ENCODE data around the gene EPB41L4B. TPM values are rescaled to one million over a fixed set of nuclear protein-coding genes. Genes with fewer than 3 reads are reported as not detected.

EPB41L4B gene
- total and polyA plus RNA-seq, 12 donors = 0.20 to 15.2 (median 4.4) TPM

DNA sequence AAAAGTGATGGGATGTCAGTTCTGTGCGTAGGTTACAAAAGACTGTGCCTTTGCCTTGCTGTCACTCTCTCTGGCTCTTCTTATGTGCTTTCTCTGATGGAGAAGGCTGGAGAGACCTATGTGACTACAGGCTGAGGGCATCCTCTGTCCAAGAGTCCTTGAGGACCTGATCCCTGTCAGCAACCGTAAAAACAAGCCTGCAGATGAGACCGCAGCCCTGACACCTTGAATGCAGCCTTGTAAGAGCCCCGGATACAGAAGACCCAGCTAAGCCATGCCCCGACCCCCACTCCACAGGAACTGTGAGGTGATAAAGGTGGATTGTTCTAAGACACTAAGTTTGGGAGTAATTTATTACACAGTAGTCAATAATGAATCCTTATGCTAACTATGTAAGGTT is 121.2 kb downstream of the EPB41L4B start:
- Histone ChIP-seq H3K4me3 (no peak overlapping the region), H3K27ac (no peak overlapping the region), H3K9me3 (no peaks in the 10 kb centered on the region), H3K4me1 (no peaks in the 10 kb centered on the region), H3K27me3 (peaks cover 0 to 3% (median 0%) of the 10 kb centered on the region in 7 donors), H3K36me3 (no peaks in the 10 kb centered on the region)
- ATAC-seq (no peak), DNase-seq (no peak)
- intact Hi-C loops (cut with DNase I) = no loop called here
- TF ChIP-seq, protein P1, sequence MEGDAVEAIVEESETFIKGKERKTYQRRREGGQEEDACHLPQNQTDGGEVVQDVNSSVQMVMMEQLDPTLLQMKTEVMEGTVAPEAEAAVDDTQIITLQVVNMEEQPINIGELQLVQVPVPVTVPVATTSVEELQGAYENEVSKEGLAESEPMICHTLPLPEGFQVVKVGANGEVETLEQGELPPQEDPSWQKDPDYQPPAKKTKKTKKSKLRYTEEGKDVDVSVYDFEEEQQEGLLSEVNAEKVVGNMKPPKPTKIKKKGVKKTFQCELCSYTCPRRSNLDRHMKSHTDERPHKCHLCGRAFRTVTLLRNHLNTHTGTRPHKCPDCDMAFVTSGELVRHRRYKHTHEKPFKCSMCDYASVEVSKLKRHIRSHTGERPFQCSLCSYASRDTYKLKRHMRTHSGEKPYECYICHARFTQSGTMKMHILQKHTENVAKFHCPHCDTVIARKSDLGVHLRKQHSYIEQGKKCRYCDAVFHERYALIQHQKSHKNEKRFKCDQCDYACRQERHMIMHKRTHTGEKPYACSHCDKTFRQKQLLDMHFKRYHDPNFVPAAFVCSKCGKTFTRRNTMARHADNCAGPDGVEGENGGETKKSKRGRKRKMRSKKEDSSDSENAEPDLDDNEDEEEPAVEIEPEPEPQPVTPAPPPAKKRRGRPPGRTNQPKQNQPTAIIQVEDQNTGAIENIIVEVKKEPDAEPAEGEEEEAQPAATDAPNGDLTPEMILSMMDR (IDR thresholded peaks at IDR 0.05) = no peak
- 79 to 84% methylated on average over 5 of the region's 5 CpGs for WGBS, 2 donors

DNA sequence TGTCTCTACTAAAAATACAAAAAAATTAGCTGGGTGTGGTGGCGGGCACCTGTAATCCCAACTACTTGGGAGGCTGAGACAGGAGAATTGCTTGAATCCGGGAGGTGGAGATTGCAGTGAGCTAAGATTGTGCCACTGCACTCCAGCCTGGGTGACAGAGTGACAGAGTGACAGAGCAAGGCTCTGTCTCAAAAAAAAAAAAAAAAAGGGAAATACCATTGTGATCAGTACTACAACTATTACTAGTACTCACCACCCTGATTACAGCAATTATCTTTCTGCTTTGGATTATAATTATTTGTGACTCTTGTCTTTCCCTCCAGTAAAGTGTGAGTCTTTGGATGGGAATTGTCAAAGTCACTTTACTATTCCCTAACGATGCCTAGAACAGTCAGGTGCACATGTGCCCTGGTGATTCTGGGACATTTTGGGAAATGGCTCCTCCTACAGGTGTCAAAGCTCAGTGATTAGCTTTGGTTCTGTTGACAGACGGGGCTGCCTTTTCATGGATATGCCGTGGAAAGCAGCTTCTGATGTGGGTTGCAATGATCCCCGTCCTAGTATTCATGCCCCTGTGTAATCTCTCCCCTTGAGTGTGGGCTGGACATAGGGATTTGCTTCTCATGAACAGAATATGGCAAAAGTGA is 122.0 kb downstream of the EPB41L4B start:
- TF ChIP-seq, protein P1 (IDR thresholded peaks at IDR 0.05) = peak in 1 of 9 donors; percentile 9
- intact Hi-C loops (cut with DNase I) = no loop called here
- 59 to 63% methylated on average over 6 of the region's 6 CpGs for WGBS, 2 donors
- no peak overlapping the region for H3K4me3 ChIP-seq
- DNase-seq = no peak
- H3K36me3 ChIP-seq = no peaks in the 10 kb centered on the region
- no peak overlapping the region for H3K27ac ChIP-seq
- peaks cover 0 to 3% (median 0%) of the 10 kb centered on the region in 7 donors for H3K27me3 ChIP-seq
- H3K9me3 ChIP-seq = no peaks in the 10 kb centered on the region
- ATAC-seq = no peak
- H3K4me1 ChIP-seq = no peaks in the 10 kb centered on the region

DNA sequence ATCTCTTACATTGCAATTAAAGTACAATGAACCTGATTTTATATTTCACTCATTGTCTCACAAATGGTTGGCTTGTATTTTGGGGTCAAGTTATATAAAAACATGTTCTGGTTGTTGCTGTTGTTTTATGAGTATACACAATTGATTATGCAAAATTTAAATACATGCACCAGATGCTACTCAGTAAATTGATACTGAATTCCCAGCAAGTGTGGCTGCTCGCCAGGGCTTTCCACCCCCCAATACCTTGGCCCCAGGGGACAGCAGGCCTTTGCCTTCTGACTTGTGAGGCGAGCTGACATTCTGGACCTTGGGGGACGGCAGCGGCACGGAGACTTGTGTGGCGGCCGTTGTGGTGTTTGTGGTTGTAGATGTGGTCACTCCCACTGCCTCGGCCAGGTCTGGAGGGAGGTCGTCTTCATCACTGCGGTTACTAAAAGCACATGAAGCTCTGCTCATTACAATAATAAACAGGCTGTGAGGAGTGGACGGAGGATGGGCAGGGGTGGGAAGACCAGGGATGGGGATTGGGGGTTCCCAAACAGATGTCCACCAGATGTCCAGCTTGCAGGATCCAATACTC is 126.8 kb downstream of the EPB41L4B start:
- H3K36me3 ChIP-seq = no peaks in the 10 kb centered on the region
- H3K4me3 ChIP-seq = no peak overlapping the region
- TF ChIP-seq, protein P1 (IDR thresholded peaks at IDR 0.05) = no peak
- ATAC-seq (no peak), DNase-seq (no peak)
- H3K9me3 ChIP-seq = no peaks in the 10 kb centered on the region
- intact Hi-C loops (cut with DNase I) = loop anchor here in 5 of 10 donors (5.0 kb wide), 2 partner anchors 123 to 128 kb away; partner anchors contain the start of gene EPB41L4B (in 3 of the 5)
- H3K27me3 ChIP-seq = peaks cover 0 to 2% (median 0%) of the 10 kb centered on the region in 7 donors
- WGBS, 2 donors = 71 to 78% methylated on average over 11 of the region's 11 CpGs
- H3K4me1 ChIP-seq = no peaks in the 10 kb centered on the region
- no peak overlapping the region for H3K27ac ChIP-seq

DNA sequence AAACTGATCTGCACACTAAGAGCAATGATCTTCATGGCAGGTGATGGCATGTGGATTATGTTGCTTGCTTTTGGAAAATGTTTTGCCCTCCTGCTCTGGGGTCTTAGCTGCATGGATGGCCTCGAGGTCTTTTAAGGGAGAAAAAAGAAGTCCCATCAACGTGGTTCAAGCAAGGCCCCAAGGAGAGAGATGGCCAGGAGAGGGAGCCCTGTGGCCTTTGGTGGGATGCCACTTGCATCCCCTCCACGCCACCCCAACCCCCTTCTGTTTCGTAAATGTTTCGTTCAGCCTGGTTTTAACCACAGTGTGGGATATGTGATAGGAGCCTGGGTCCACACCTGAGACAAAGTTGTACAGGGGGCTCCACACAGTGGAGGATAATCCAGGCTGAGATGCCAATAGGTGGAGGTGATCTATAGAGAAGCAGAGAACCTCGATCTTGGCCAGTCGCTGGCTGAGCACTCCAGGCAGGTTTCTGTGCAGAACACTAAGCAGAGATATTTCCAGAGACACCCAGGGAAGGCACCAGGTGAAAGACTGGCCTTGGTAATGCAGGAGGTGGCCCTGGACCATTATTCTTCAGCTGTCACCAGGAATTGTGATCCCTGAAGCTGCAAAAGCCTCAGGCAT is 128.0 kb downstream of the EPB41L4B start:
- Histone ChIP-seq H3K27me3 (no peaks in the 10 kb centered on the region), H3K9me3 (no peaks in the 10 kb centered on the region), H3K4me3 (no peak overlapping the region), H3K27ac (no peak overlapping the region), H3K36me3 (no peaks in the 10 kb centered on the region), H3K4me1 (peaks cover 0 to 3% (median 0%) of the 10 kb centered on the region in 9 donors)
- DNase-seq = no peak
- ATAC-seq = peak in 4 of 8 donors; percentile 37 to 62 (median 42)
- intact Hi-C loops (cut with DNase I) = loop anchor here in 5 of 10 donors (5.0 kb wide), 2 partner anchors 124 to 129 kb away; partner anchors contain the start of gene EPB41L4B (in 3 of the 5)
- 48% methylated on average over 7 of the region's 7 CpGs for WGBS, 2 donors
- TF ChIP-seq, protein P1 (IDR thresholded peaks at IDR 0.05) = peak in 7 of 9 donors; percentile 27 to 49 (median 42)

Measured in heart right ventricle (tissue), 16 donors.